Ecto neural progenitor cell (in vitro differentiated cells): Measurements from ENCODE around the gene ORAI3.

Experiments used
- DNase-seq: peaks from one replicate; pipeline ENCODE4 v3.0.0-alpha.2; 2018; ENCODE audit warnings: low spot score

The ORAI3 gene

GRCh38 chr16:30948667-30949649, at the start of gene ORAI3:
ORAI3 (plus strand) TSS chr16:30949068; CDS start chr16:30949290, 222 bp downstream.
- DNase-seq, result peak; percentile 83

DNA sequence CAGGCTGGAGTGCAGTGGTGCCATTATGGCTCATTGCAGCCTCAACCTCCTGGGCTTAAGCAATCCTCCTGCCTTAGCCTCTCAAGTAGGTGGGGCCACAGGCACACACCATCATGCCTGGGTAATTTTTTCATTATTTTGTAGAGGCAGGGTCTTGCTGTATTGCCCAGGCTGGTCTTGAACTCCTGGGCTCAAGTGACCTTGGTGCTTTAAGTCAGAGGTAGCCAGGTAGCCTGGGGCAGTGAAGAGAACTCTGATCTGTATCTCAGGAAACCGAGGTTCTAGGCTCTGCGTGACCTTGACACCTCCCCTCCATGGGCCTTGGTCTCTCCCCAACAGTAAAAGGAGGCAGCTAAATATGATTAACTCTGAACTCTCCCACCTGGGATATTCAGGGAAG, 49.1 kb upstream of the ORAI3 start:
- DNase-seq, result no peak

DNA sequence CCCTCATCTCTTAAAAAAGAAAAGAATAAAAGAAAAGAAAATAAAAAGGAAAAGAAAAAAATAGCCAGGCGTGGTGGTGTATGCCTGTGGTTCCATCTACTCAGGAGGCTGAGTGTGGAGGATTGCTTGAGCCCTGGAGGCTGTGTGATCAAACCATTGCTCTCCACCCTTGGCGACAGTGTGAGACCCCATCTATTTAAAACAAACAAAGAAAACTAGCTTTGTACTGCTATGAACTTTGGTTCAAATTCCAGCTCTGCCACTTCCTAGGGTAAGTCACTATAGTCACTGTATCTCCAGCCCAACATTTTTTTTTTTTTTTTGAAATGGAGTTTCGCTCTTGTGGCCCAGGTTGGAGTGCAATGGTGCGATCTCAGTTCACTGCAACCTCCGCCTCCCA, 48.3 kb upstream of the ORAI3 start:
- DNase-seq, result no peak

GRCh38 chr16:30901201-30902028, 47.5 kb upstream of the ORAI3 start:
- no peak for DNase-seq

DNA sequence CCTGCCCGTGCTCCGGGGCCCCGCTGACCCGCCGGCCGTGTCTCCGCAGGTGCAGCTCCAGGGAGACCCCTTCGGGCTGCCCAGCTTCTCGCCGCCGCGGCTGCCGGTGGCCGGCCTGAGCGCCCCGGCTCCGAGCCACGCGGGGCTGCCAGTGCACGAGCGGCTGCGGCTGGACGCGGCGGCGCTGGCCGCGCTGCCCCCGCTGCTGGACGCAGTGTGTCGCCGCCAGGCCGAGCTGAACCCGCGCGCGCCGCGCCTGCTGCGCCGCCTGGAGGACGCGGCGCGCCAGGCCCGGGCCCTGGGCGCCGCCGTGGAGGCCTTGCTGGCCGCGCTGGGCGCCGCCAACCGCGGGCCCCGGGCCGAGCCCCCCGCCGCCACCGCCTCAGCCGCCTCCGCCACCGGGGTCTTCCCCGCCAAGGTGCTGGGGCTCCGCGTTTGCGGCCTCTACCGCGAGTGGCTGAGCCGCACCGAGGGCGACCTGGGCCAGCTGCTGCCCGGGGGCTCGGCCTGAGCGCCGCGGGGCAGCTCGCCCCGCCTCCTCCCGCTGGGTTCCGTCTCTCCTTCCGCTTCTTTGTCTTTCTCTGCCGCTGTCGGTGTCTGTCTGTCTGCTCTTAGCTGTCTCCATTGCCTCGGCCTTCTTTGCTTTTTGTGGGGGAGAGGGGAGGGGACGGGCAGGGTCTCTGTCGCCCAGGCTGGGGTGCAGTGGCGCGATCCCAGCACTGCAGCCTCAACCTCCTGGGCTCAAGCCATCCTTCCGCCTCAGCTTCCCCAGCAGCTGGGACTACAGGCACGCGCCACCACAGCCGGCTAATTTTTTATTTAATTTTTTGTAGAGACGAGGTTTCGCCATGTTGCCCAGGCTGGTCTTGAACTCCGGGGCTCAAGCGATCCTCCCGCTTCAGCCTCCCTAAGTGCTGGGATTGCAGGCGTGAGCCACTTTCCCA, 46.6 kb upstream of the ORAI3 start:
- DNase-seq, result peak; percentile 86

- no peak for DNase-seq
These were observed 45.9 kb upstream of the ORAI3 start for GRCh38 chr16:30903002-30903401.

DNA sequence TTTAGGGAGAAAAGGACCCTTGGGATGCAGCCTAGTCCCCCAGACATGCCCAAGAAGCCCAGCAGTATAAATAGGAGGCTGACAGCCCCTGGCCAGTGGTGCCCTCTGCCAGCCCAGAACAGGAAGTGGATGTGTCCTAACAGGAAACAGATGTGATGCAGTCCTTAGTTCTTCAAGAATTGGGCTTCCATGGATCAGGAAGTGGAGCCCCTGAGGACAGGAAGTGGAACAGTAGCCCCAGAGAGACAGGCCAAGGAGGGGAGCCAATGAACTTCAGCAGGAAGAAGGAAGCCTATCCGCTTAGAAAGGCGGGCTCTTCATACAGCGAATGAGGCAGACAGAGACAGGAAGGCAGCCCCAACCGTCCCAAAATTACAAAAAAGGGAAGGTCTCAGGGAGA, 45.3 kb upstream of the ORAI3 start:
- DNase-seq, result no peak

DNA sequence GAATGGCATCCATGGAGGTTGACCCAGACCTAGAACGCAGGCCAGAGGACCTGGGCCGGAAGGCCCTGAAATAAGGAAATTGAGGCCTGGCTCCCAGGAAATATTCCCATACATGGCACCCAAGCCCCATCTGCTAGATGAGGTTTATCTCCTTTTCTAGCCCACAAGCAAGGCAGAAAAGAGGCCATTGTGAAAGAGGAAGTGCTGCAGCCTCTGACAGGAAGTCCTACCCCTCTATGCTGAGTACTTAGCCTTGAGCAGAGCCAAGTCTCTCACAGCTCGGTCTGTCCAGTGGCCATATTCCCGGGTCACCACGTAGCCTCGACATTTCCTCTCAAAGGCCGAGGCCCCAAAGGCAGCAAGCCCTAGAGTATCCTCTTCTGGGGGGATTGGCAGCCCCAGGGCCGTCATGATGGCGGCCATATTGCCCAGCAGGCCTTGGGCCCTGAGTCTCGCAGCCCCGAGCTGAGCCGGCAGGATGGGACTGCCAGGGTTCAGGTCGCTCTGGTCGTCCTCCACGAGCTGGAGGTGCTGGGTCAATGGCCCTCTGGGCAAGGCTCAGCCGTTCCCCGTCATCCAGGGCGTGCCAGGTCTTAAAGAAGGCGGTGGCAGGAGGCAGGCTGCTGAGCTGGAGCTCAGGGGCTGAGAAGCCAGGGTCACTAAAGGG, 44.6 kb upstream of the ORAI3 start:
- DNase-seq, result no peak

DNA sequence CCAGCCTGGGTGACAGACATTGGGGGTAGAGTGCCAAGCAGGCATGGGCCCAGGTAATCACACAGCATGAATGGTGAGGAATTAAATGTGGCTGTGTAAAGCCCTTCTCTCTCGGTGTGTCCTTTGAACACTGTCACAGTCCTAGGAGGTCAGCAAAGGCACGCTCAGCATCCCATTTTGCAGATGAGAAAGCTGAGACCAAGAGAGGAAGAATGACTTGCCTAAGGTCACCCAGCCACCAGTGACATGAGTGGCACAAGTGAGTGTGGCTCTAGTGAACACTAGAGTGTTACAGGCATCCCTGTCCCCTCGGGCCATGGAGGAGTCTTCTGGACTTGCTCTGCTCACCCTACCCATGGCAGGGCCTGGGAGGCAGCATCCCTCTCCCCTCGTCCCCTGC, 41.8 kb upstream of the ORAI3 start:
- DNase-seq, result no peak

GRCh38 chr16:30910427-30911029, 38.3 kb upstream of the ORAI3 start:
- DNase-seq, result peak; percentile 66

- no peak for DNase-seq
These were observed 36.0 kb upstream of the ORAI3 start for GRCh38 chr16:30912794-30913412.

GRCh38 chr16:30914830-30915229, 34.0 kb upstream of the ORAI3 start:
- DNase-seq, result no peak

GRCh38 chr16:30918614-30919013, 30.3 kb upstream of the ORAI3 start:
- no peak for DNase-seq

DNA sequence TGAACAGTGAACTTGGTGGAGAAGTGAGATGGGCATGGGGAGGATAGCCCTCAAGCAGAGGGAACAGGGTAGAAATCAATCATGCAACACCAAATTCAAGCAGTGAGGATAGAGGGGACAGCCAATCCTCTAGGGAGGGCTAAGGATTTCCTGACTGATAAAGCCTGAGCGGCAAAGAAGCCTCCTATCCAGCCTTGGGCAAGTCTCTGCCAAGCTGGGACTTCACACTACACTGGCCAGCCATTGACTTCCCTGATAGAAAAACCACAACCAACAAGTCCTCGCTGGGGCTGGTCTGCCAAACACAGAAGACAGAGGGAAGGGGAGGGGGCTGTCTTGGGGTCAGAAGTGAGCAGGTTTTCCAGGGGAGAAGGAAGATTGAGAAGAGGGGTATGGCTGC, 28.0 kb upstream of the ORAI3 start:
- DNase-seq, result no peak

GRCh38 chr16:30921459-30921747, 27.5 kb upstream of the ORAI3 start:
- no peak for DNase-seq

DNA sequence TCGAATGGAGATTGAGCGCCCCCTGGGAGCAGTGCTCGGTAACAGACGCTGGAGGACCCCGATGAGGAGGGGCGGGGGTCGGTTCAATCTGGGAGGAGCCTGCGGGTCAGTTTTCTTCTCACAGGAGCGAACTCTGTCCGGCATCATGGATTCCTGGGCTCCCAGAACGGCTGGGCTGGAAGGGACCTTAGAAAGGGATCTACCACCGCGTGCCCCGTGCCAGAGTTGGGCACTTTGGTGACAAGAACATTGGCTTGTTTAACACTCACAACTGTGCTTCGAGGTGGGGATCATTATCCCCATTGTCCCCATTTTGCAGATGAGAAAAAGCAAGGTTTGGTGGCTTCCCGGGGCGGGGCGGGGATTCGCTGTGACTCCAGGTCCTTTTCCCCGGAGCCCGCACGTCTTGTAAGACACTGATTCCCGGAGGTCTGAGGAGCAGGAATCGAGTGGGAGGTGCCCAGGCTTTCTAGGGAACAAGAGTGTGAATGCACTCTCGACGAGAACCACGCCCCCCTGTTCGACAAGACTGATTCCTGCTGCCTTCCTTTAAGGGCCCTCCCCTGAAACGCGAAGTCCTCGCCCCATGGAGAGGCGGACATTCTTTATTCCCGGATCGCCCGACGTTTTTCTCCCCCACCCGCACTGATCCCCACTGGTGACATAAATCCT, 27.0 kb upstream of the ORAI3 start:
- DNase-seq, result peak; percentile 97

- peak; percentile 100 for DNase-seq
These were observed 26.4 kb upstream of the ORAI3 start for GRCh38 chr16:30922420-30922959.

DNA sequence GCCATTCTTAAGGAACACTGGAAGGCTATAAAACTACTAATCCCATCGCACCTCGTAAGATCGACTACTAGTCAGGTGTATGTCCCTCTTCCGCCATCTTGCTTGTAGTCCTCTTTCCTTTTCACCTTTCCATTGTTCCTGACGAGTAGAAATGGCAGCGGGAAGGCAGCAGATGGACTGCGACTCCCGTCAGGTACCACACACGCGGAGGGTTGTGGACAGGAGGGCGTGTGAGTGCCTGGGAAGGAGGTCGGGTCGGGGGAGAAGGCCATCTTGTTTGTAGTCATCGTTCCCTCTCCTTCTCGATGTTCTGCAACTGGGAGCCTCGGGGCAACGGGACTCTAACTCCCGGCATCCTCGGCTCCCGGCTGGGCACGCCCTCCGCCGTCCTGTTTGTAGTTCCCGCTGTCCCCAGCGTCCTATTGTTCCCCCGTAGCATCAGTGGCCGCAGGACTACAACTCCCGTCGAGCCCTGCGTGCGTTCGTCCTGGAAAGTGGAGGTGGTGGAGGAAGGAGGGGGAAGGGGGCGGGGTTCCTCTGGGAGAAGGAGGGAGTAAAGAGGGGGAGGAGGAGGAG, 25.8 kb upstream of the ORAI3 start:
- peak; percentile 99 for DNase-seq

- peak; percentile 86 for DNase-seq
These were observed 25.3 kb upstream of the ORAI3 start, which contains the start of gene FBXL19 for GRCh38 chr16:30923554-30924075. FBXL19 (plus strand) TSS chr16:30923572; CDS start chr16:30925755, 2,183 bp downstream.
